GM18508 (cell line): ENCODE results near the gene SIRPG.

Experiments
- ATAC-seq: cut with Tn5 transposase; IDR thresholded peaks from one replicate; pipeline ENCODE4 v1.9.1; 2021; ENCODE audit warnings: moderate number of reproducible peaks; ENCODE audit not compliant: insufficient read depth, unreplicated experiment

SIRPG gene

DNA sequence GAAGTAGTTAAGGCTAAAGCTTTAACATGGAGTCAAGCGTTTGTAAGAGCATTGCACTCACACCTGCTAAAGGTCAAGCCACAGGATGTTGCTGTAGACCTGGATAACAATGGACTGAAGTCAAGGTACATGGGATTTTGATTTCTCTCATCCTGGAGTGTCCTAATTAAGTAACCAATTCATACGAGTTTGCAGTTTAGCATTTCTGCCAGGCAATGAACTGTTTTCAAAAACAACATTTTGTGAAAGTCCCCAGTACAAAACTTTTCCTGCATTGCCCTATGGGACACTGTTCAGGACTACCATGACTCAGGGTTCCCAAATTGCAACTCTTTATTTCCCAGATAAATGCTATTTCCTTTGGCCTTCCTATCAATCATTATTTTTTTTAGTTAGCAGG, 20.4 kb downstream of the SIRPG start:
- ATAC-seq = no peak

DNA sequence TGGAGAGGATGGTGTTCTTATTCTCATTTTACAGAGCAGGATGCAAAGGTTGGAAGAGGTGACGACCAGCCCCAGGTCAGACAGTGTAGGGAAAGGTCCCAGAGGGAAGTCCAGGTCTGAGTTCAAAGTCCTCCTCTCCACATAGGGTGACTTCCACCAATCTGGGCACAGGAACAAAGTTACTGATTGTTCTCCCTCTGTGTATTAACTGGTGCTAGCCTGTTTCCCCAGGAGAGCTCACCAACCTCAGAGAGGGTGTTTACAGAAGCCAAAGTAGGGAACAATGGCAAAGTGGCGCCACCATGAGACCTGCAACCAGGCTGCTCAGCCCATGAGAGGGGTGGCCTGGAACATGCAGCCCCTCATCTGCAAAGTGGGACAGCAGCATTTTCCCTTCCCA, 21.0 kb downstream of the SIRPG start:
- ATAC-seq = no peak

DNA sequence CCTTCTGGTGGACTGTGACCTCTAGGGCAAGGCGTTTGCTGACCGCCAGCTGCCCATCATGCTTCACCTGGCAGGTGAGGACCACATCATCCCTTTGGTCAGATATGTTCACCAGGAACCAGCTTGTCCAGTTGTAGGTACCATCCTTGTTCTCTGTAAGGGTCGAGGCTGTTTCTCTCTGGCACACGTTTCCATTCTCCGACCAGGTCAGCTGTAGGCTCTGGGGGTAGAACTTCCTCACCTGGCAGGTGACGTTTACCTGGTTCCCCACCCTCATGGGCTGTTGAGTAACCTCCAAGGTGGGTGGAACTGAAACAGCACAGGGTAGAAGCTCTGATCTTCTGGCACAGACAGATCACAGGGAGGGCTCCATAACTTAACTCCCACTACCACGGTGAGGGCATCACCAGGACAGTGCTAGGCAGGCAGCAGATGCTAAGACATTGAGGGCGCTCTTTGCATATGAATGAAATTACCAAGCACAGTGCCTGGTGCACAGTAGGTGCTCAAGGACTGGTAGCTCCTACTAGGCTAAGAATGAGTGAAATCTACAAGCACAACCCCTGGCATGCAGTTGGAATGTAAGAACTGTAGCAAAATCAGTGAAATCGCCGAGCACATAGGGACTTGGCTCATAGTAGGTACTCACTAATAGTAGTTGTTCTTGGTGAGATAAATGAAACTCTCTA, 22.1 kb downstream of the SIRPG start:
- no peak for ATAC-seq

DNA sequence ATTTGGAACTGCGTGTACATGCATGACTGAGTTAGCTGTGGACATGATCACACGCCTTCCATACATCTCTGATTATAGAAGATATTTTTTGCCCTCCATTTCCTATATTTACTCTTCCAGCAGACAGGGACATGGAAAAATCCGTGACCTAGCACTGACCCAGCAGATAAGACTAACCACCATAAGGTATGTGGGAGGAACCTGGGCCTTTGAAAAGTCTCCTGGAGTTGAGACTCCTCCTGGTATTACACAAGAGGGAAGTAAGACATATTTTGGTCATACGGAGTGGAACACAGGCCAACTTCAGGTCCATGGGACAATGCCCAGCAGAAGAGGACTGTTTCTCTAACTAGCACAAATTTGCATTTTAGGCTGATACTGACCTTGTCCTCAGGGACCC, 24.0 kb downstream of the SIRPG start:
- no peak for ATAC-seq

DNA sequence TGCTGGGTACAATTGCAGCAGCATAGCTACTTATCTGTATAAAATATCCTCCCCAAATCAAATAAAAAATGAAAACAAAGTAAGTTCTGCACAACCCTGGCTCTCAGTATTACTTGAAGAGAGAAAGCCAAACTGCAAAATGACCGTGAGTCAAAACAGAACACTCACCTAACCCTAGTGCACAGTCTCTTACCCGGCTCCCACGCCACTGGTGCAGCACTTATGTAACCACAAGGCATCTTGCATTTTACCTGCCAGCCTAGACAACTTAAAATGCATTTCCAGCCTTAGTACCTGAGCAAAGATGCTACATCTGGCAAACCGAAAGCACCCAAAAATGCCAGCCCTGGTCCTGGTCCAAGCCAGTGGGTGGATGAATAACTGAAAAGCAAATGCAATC, 25.4 kb downstream of the SIRPG start:
- no peak for ATAC-seq

DNA sequence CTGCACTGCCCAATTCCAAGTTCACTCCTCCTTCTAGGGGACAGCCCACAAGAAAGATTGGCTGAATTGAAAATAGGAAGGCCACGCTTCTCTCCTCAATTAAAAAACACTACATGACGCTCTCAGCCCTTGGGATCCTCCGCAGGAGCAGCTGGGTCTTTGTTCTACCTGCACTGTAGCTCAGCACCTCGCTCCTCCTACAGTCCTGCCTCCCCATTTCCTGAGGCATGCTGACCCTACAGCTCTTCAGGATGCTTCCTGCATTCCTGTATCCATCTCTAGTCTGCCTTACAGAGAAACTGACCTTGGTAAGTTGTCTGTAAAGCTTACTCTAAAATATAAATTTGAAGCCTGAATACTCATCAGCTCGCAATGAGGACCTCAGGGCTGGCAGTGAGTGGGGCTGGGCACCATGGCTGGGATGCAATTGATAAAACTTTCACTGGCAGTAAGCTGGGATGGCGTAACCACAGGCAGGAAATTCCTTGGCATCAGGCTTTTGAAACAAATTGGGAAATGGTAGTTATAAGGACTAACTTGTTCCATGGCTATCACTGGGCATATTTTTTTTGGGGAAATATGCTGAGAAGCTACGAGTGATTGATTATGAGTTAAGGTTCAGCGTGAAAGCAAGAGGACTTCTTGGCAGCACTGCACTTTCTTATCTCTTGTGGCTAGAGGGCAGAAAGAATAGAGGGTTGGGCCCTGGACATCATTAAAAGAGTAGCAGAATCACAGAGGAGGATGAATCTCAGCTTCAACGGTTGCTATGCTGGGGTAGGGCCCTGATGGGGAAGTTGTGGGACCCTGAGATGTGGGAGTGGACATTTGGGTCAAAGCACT, 26.0 kb downstream of the SIRPG start:
- no peak for ATAC-seq

DNA sequence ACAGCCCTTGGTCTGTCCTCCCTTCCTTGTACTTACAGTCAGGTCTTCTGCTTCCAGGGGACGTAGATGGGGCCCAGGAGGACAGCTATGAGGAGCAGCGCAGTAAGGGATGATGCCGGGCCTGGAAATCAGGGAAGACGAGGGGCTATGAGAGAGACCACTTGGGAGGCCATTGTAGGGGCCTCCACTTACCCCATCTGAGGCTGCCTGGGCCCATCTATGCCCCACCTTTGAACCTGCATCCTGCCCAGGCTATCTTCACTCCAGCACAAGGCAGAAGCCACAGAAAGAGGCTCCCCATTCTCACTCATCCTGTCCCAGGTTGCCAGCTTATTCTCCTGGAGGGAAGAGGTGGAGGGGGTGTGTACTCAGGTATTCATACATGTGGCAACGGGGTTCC, 27.4 kb downstream of the SIRPG start:
- ATAC-seq = no peak

DNA sequence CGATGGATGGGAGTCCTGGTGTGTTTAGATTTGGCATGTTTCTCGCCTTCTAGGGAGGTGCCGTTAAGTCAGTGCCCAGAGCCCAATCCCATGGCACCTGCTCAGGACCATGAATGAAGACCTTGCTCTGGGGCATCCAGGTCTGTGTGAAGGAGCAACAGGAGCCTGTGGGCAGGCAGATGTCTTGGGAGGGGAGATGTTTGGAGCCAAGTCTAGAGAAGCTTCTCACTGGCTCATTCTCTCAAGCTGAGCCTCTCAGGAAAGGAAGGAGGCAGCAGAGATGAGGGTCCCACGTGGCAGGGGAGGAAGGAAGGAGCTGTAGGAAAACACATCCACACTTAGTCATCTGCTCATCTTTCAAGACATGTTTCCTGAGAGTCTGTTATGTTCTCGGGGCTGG, 28.3 kb downstream of the SIRPG start:
- no peak for ATAC-seq

DNA sequence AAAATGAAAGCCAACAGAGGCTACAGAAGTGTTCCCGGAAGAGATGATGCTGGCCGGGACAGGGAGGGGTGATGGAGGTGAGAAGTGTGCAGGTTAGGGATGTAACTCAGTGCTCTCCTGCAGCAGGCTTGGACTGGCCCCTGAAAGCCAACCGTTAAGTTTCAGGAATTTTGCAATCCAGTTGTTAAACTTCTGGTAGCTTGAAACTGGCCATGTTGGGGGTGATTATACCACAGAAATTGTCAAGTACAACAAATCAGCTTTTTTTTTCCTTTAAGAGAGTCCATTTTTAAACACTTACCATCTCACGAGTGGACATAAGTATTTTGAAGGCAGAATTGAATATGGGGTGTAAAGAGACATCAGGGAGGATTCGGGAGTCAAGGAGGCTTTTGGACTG, 29.0 kb downstream of the SIRPG start:
- ATAC-seq = no peak

DNA sequence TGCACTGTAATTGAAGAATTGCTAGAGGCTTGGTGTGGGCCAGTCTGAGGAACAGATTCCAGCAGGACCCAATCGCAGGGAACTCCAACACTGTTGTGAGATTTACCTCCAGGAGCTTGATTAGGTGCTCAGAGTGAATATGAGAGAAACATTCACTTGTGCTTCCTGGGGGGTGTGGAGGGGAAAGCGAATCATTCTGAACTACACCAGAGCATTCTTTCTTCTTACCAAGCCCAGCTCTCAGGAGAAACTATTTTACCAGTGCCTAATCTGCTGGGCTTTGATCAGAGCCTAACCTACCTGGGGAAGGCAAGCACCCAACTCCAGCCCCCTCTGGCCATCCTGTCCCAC, 30.4 kb downstream of the SIRPG start:
- ATAC-seq = no peak

DNA sequence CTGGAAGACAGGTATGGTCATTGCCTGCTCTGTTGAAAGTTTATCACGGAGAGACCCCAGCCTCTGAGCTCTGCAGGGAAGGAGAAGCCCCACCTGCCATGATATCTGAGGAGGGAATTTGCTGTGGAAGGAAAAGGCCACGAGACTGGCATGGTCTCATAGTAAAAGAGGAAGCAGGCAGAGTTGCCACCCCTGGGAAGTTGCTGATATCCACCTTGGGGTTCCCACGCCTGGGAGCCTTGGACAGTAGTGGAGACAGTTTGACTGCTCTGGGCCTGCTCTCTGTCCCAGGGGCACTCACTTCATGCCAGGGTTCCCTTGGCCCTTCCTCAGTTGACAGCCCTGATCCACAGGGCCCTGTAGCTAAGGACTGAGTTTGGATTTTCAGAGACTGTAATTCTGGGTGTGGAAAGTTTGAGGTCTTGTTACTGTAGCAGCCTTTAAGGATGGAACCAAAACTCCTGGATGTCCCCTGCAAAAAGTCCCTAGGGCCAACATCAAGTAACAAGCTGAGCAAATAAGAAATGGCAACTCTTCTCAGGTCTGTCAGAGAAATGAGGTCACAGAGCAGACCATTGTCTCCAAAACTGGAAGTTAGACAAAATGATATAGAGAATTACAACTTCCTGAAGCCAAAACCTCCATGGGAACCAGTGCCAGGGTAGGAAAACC, 30.9 kb downstream of the SIRPG start:
- ATAC-seq = no peak

DNA sequence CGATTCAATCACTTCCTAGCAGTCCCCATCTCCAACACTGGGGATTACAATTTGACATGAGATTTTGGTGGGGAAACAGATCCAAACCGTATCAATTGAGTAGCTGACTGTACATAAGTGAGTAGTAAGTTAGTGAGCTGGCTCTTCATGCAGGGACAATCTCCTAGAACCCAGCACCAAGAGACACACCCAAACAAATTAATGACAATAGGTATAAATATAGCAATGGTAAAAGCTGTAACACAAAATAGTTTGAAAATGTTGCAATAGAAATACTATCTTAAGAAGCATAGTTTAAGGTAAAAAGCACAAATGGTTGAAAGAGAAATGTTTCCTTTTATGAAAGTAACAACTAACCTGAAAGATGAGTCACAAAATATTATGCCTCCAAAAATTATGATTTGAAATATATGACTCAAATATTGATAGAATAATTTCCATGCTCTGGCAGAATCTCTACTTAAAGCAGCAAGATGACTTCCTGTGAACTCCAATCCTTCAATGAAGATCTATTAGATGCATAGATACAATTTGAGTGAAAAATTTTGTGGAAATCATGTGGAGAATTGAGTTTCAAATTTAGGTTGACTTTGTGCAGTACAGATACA, 32.4 kb downstream of the SIRPG start:
- no peak for ATAC-seq

DNA sequence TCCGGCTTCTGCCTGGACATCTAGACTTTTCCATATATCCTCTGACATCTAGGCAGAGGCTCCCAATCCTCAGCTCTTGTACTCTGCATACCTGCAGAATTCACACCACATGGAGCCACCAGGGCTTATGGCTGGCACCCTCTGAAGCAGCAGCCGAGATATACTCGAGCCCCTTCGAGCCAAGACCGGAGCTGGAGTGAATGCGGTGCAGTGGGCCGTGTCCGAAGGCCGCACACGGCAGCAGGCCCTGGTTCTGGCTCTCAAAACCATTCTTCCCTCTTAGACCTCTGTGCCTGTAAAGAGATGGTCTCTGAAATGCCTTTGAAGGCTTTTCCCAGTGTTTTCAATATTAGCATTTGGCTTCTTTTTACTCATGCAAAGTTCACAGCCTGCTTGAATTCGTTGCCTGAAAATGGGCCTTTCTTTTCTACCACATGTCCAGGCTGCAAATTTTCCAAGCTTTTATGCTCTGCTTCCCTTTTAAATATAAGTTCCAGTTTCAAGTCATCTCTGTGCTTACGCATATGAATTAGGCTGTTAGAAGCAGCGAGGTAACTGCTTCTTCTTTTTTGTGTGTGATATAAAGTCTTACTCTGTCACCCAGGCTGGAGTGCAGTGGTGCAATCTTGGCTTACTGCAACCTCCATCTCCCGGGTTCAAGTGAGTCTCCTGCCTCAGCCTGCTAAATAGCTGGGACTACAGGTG, 33.9 kb downstream of the SIRPG start:
- ATAC-seq = no peak

DNA sequence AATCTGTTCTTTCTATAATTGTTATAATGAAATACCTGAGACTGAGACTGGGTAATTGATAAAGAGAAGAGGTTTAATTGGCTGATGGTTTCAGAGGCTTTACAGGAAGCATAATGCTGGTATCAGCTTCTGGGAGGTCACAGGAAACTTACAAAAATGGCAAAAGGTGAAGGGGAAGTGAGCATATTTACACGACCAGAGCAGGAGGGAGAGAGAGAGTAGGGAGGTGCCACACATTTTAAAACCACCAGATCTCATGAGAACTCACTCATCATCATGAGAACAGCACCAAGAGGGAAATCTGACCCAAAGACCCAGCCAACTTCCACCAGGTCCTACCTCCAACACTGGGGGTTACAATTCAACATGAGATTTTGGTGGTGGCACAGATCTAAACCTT, 35.1 kb downstream of the SIRPG start:
- no peak for ATAC-seq

DNA sequence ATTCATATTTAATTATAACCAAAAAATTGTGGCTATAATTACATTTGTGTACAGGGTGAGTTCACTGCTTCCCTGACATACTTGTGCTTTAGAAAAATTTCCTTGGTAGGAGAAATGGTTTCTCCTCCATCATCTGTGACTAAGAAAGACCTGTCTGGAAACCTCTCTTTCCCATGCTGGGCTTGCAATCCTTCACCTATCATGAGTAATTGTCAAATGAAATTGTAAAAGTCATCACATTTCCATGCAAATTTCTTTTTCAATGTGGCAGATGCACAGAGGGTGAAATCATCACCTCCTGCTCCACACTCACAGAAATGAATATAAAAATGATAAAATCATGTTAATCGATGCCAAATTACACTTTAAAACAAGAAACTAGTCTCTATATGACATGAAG, 36.3 kb downstream of the SIRPG start:
- no peak for ATAC-seq

DNA sequence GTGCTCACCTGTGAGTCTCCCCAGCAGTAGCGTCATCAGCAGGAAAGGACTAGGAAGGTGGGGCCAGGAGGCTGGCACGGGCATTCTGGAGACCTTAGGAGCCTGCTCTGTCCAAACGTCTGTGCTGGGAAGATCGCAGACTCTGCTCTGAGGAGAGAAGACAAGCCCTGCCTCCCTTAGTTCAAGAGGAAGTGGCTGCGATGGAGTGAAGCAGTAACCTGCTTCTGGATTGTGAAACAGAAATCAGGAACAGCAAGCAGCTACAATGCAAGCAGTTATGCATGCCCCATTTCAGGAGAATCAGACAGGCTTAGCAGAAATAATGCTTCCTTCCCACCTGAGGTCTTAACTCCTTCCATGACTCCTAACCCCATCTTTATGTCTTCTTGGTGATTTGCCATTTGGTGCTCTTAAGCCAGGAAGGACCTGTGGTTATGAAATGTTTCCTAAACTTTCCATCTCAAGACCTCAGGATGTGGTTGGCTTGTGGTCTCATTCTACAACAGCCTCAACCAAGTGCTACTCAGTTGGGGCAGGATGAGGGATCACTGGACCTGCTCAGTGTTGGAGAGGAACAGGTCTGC, 37.6 kb downstream of the SIRPG start, which contains the start of gene SIRPB1:
Gene SIRPB1 (minus strand): TSS at position 149 of the 584 bp plus-strand sequence. CDS start 65 bp downstream, at position 84.
- no peak for ATAC-seq

DNA sequence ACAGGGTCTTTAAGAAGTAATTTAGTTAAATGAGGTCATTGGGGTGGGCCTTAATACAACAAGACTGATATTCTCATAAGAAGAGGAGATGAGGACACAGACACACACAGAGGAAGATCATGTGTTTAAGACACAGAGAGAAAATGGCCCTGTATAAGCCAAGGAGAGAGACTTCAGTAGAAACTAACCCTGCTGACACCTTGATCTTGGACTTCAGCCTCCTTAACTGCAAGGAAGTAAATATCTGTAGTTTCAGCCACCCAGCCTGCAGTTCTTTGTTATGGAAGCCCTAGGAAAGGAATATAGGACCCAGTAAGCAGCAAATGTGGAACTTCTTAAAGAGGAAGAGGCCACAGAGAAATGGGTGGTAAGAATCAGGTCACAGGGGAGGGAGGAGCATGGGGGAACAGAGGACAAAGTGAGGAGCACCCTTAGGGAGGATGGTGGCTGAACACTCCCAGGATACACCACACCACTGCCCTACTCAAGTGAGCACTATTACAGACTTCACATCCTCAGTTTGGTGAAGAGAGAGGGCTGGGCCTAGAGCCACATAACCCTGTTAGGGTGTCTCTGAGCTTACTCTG, 38.5 kb downstream of the SIRPG start:
- ATAC-seq = no peak

DNA sequence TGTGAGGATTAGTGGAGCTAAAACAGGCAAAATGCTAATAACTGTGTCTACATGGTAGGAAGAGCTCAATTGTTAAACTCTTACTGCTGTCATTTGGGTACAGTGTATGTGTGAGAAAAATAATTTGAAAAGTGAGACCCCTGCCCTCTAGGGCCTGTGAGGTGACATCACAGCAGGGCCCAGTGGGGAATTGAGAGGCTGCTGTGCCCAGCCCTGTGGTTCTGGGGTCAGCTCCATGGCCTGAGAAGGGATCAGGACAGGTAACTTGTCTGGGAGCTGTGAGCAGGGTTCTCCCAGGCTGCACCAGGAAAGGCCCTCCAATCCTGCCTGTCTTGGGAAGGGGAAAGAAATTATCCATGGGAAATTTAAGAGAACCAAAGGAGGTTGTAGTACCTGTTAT, 39.1 kb downstream of the SIRPG start:
- no peak for ATAC-seq

DNA sequence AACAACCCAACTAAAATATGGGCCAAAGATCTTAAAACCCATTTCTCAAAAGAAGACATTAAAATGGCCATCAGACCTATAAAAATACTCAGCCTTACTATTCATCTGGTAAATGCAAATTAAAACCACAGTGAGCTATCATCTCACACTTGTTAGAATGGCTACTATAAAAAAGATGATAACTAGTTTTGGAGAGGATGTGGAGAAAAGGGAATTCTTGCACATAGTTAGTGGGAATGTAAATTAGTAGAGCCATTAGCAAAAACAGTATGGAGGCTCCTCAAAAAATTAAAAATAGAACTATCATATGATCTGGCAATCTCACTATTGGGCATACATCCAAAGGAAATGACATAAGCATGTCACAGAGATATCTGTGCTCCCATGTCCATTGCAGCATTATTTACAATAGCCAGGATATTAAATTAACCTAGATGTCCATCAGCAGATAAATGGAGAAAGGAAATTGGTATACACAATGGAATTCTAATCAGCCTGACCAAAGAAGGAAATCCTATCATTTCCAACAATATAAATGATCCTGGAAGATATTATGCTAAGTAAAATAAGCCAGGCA, 40.6 kb downstream of the SIRPG start:
- no peak for ATAC-seq
